Measurements from ENCODE around the gene POLD2. TPM values are rescaled to one million over a fixed set of nuclear protein-coding genes. Genes with fewer than 3 reads are reported as not detected.
A peak's percentile ranks its signal among the peaks of the same experiment; 100 is the strongest.

POLD2 gene
- total and polyA plus RNA-seq, 2 of the 13 experiments (the other 11 are each of a cell fraction or from before 2014, with no cell fraction given) = 87.6 to 95.1 TPM

- TF ChIP-seq PAX8 (CRISPR knock-in tag; IDR thresholded peaks at IDR 0.05; ENCODE audit: borderline replicate concordance) (no peak), ZBTB8A (CRISPR knock-in tag; IDR thresholded peaks at IDR 0.05; ENCODE audit: borderline replicate concordance, low read depth) (0 out of 2 replicates have a peak, but pooled peaks have one; percentile 69), ZNF484 (CRISPR knock-in tag; IDR thresholded peaks at IDR 0.05; ENCODE audit: borderline replicate concordance, low read depth) (no peak), IKZF1 (IDR thresholded peaks at IDR 0.05) (no peak), ZNF549 (CRISPR knock-in tag; IDR thresholded peaks at IDR 0.05) (no peak), SNAI1 (CRISPR knock-in tag; IDR thresholded peaks at IDR 0.05; ENCODE audit: borderline replicate concordance) (no peak), CHD4 (IDR thresholded peaks at IDR 0.05; ENCODE audit: borderline replicate concordance, low read length) (no peak; the same call in 1 of the 2 replicates), RBM39 (IDR thresholded peaks at IDR 0.05; ENCODE audit: low read depth, low read length, poor library complexity, severe bottlenecking) (no peak), ZSCAN21 (CRISPR knock-in tag; IDR thresholded peaks at IDR 0.05; ENCODE audit: borderline replicate concordance) (no peak), NFKBIZ (CRISPR knock-in tag; IDR thresholded peaks at IDR 0.05) (no peak), ZBTB42 (CRISPR knock-in tag; IDR thresholded peaks at IDR 0.05) (no peak), PHF5A (CRISPR knock-in tag; IDR thresholded peaks at IDR 0.05; ENCODE audit: low read depth, unreplicated experiment) (no peak), ZFYVE20 (CRISPR knock-in tag; IDR thresholded peaks at IDR 0.05; ENCODE audit: borderline replicate concordance, low read depth) (no peak), SAFB2 (CRISPR knock-in tag; IDR thresholded peaks at IDR 0.05; ENCODE audit: borderline replicate concordance, low read depth) (no peak), ZNF550 (CRISPR knock-in tag; IDR thresholded peaks at IDR 0.05; ENCODE audit: borderline replicate concordance) (no peak), CHD2 (IDR thresholded peaks at IDR 0.05; ENCODE audit: low read depth, low read length) (no peak), ZNF777 (CRISPR knock-in tag; IDR thresholded peaks at IDR 0.05) (no peak), SP5 (CRISPR knock-in tag; IDR thresholded peaks at IDR 0.05; ENCODE audit: borderline replicate concordance, low read depth) (peak; percentile 17; the same call in 1 of the 2 replicates), GPN1 (CRISPR knock-in tag; IDR thresholded peaks at IDR 0.05; ENCODE audit: borderline replicate concordance) (no peak), SKI (IDR thresholded peaks at IDR 0.05; ENCODE audit: partially characterized antibody) (peak; percentile 12), ETV5 (CRISPR knock-in tag; IDR thresholded peaks at IDR 0.05; ENCODE audit: borderline replicate concordance) (peak; percentile 19; the same call in 1 of the 2 replicates), ZNF891 (CRISPR knock-in tag; IDR thresholded peaks at IDR 0.05) (no peak), POGZ (CRISPR knock-in tag; IDR thresholded peaks at IDR 0.05) (peak; percentile 30; the same call in 1 of the 2 replicates), ARHGAP35 (CRISPR knock-in tag; IDR thresholded peaks at IDR 0.05; ENCODE audit: borderline replicate concordance) (no peak), POLR2G (IDR thresholded peaks at IDR 0.05; ENCODE audit: low read depth, low read length) (no peak), AGO2 (optimal IDR thresholded peaks at IDR 0.05; ENCODE audit: low read depth, low read length) (no peak), IKZF4 (CRISPR knock-in tag; IDR thresholded peaks at IDR 0.05; ENCODE audit: borderline replicate concordance, low read depth, not compliant biosample characterization) (no peak), DR1 (CRISPR knock-in tag; IDR thresholded peaks at IDR 0.05) (no peak), ZNF614 (CRISPR knock-in tag; IDR thresholded peaks at IDR 0.05; ENCODE audit: borderline replicate concordance) (no peak)
- TF ChIP-seq, protein P1, sequence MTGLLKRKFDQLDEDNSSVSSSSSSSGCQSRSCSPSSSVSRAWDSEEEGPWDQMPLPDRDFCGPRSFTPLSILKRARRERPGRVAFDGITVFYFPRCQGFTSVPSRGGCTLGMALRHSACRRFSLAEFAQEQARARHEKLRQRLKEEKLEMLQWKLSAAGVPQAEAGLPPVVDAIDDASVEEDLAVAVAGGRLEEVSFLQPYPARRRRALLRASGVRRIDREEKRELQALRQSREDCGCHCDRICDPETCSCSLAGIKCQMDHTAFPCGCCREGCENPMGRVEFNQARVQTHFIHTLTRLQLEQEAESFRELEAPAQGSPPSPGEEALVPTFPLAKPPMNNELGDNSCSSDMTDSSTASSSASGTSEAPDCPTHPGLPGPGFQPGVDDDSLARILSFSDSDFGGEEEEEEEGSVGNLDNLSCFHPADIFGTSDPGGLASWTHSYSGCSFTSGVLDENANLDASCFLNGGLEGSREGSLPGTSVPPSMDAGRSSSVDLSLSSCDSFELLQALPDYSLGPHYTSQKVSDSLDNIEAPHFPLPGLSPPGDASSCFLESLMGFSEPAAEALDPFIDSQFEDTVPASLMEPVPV (CRISPR knock-in tag; IDR thresholded peaks at IDR 0.05) = no peak
- TF ChIP-seq, protein P2, sequence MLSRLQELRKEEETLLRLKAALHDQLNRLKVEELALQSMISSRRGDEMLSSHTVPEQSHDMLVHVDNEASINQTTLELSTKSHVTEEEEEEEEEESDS (CRISPR knock-in tag; IDR thresholded peaks at IDR 0.05; ENCODE audit: borderline replicate concordance) = no peak
Measured at GRCh38 chr7:44071726-44072363, 51.5 kb downstream of the POLD2 start (continued).
